Endothelial cell of umbilical vein (primary cell): ENCODE results near the gene THSD7A. TPM values are rescaled to one million over a fixed set of nuclear protein-coding genes. Genes with fewer than 3 reads are reported as not detected.

Experiments used
- BruUV-seq: library from RNA; stranded (reverse); fragments of 400-500 nt; replicated peaks from 2 replicates; lab custom pipeline; 2021; lab: Mats Ljungman, UMichigan
- CTCF ChIA-PET: fragments of 300-600, 350-600 bp; sonication (Branson Sonifier 250); formaldehyde crosslinking; loops from one replicate; lab custom pipeline; 2021; ENCODE audit warnings: antibody characterized with exemption, inconsistent platforms; lab: Charles Lee
- POLR2A ChIA-PET: fragments of 300-600, 350-600 bp; sonication (Branson Sonifier 250); formaldehyde crosslinking; loops from one replicate; lab custom pipeline; 2021; ENCODE audit warnings: antibody characterized with exemption, inconsistent platforms; lab: Charles Lee
- DNase-seq: peaks from one replicate; pipeline ENCODE4 v3.0.0-alpha.2; 2011; ENCODE audit warnings: low read depth, low spot score
- FAIRE-seq: peaks from 2 replicates; lab custom pipeline; 2011; peaks lifted over from hg19 to GRCh38; lab: Jason Lieb, UNC
- H2AFZ ChIP-seq: 2 replicates; pipeline ENCODE4 v1.6.0; 2012; ENCODE audit warnings: low read depth, low read length, control low read depth, inconsistent platforms
- H3K27ac ChIP-seq: 2 replicates; pipeline ENCODE4 v1.5.1; 2011; ENCODE audit warnings: low read depth, mild to moderate bottlenecking, control low read depth, low read length, moderate library complexity; ENCODE audit not compliant: insufficient read depth
- H3K27me3 ChIP-seq, 2 experiments: 2 replicates each; pipeline versions ENCODE4 v1.6.0 to v1.6.1; 2011; ENCODE audit warnings: low read length in 2 of 2, mixed read lengths in 1 of 2; ENCODE audit not compliant: control insufficient read depth in 2 of 2, insufficient read depth in 2 of 2
- H3K36me3 ChIP-seq, 2 experiments: 2 replicates in 1 of 2; 3 replicates in 1 of 2; pipeline ENCODE4 v1.5.1; 2011; ENCODE audit warnings: low read length in 2 of 2, mild to moderate bottlenecking in 1 of 2, moderate library complexity in 1 of 2; ENCODE audit not compliant: control insufficient read depth in 2 of 2, insufficient read depth in 2 of 2; ENCODE audit errors: extremely low read depth in 1 of 2
- H3K4me1 ChIP-seq: 3 replicates; pipeline ENCODE4 v1.5.1; 2011; ENCODE audit warnings: mild to moderate bottlenecking, low read length; ENCODE audit not compliant: control insufficient read depth, insufficient read depth; ENCODE audit errors: extremely low read depth
- H3K4me2 ChIP-seq: 2 replicates; pipeline ENCODE4 v1.6.1; 2011; ENCODE audit warnings: low read length, control low read depth, mixed read lengths; ENCODE audit not compliant: insufficient read depth
- H3K4me3 ChIP-seq, 3 experiments: fragments of 200-600 bp in 1 of 3; sonication (generic), shearing (Covaris generic) in 1 of 3; replicated peaks in 1 of 3; 2 replicates each; pipeline ENCODE4 v1.5.1; 2011 to 2016; ENCODE audit warnings: control low read depth in 3 of 3, low read length in 3 of 3, mild to moderate bottlenecking in 2 of 3, inconsistent platforms in 1 of 3, low read depth in 1 of 3, moderate library complexity in 1 of 3; ENCODE audit not compliant: insufficient read depth in 1 of 3
- H3K79me2 ChIP-seq: 2 replicates; pipeline ENCODE4 v1.6.0; 2012; ENCODE audit warnings: low read length, inconsistent platforms; ENCODE audit not compliant: control insufficient read depth, insufficient read depth
- H3K9ac ChIP-seq: replicated peaks from 2 replicates; pipeline ENCODE3; 2011; ENCODE audit warnings: low read length, control low read depth; ENCODE audit not compliant: insufficient read depth; ENCODE audit errors: extremely low read depth
- H3K9me1 ChIP-seq: replicated peaks from 3 replicates; pipeline ENCODE4 v1.6.0; 2011; ENCODE audit warnings: mild to moderate bottlenecking, low read length; ENCODE audit not compliant: control insufficient read depth, insufficient read depth; ENCODE audit errors: extremely low read depth
- H3K9me3 ChIP-seq: replicated peaks from 2 replicates; pipeline ENCODE4 v1.5.1; 2012; ENCODE audit warnings: low read length, inconsistent platforms; ENCODE audit not compliant: control insufficient read depth, insufficient read depth
- H4K20me1 ChIP-seq: replicated peaks from 2 replicates; pipeline ENCODE3; 2011; ENCODE audit warnings: mild to moderate bottlenecking, low read length; ENCODE audit not compliant: control insufficient read depth, insufficient read depth; ENCODE audit errors: extremely low read depth
- CTCF ChIP-seq, 2 donors: IDR thresholded peaks; 1 replicate in 1 of 2; 2 replicates in 1 of 2; pipeline ENCODE4 v1.5.1; 2011; ENCODE audit warnings: low read length in 2 of 2, mild to moderate bottlenecking in 2 of 2, moderate library complexity in 2 of 2, control low read depth in 1 of 2, inconsistent platforms in 1 of 2, low read depth in 1 of 2; ENCODE audit not compliant: insufficient read depth in 1 of 2; ENCODE audit errors: extremely low read depth in 1 of 2
- EZH2 ChIP-seq: IDR thresholded peaks from 2 replicates; pipeline ENCODE4 v1.6.1; 2012; ENCODE audit warnings: borderline replicate concordance, low read depth, mild to moderate bottlenecking, moderate library complexity, low read length, inconsistent platforms; ENCODE audit not compliant: severe bottlenecking
- FOS ChIP-seq: IDR thresholded peaks from 2 replicates; pipeline ENCODE4 v1.6.1; 2011; ENCODE audit warnings: mild to moderate bottlenecking, low read length, moderate library complexity, borderline replicate concordance; ENCODE audit not compliant: insufficient read depth
- GATA2 ChIP-seq: IDR thresholded peaks from 2 replicates; pipeline ENCODE4 v1.7.0; 2011; ENCODE audit warnings: low read depth, mild to moderate bottlenecking, moderate library complexity, mixed read lengths, low read length; ENCODE audit not compliant: insufficient read length, insufficient read depth
- JUN ChIP-seq: IDR thresholded peaks from 2 replicates; pipeline ENCODE4 v1.6.1; 2011; ENCODE audit warnings: borderline replicate concordance, low read depth; ENCODE audit not compliant: insufficient read length, insufficient read depth
- MYC ChIP-seq: IDR thresholded peaks from one replicate; pipeline ENCODE4 v1.6.1; 2011; ENCODE audit warnings: mild to moderate bottlenecking, low read depth, low read length
- POLR2A ChIP-seq: IDR thresholded peaks from 2 replicates; pipeline ENCODE4 v1.6.1; 2012; ENCODE audit warnings: low read depth, mild to moderate bottlenecking, control low read depth, low read length
- dilution Hi-C: fragments of 300-500 bp; cut with MboI; formaldehyde crosslinking; loops from one replicate; pipeline ENCODE4 v1.15.0; 2019; ENCODE audit warnings: low sequenced_read_pairs; ENCODE audit not compliant: extremely low pct_ligation_motif_present
- intact Hi-C: fragments of 100-400 bp; cut with micrococcal nuclease; formaldehyde crosslinking; loops from one replicate; pipeline ENCODE4 v1.10.0; 2022
- polyA plus RNA-seq, 4 experiments: library from polyadenylated mRNA; depleted of rRNA in 3 of 4; stranded (reverse) in 3 of 4; unstranded in 1 of 4; fragments of >200 nt; gene quantifications; 2 replicates each; pipeline versions ENCODE4 v1.2.1 to v1.2.3, GENCODE V29; 2011 to 2012; ENCODE audit warnings: missing spikeins in 1 of 4
- total RNA-seq: library from RNA; stranded (reverse); gene quantifications from 2 replicates; pipeline ENCODE4 v1.2.3, GENCODE V29; 2021

THSD7A gene
- total and polyA plus RNA-seq, 2 donors (not counting 3 experiments of a cell fraction or from before 2014, with no cell fraction given): 3.3 to 12.7 TPM

GRCh38 chr7:11527707-11528106, 304.3 kb downstream of the THSD7A start:
- no peak overlapping the region for H3K27ac ChIP-seq
- no TSS peak for BruUV-seq
- no peak overlapping the region for H3K4me3 ChIP-seq
- no peaks in the 10 kb centered on the region for H3K4me1 ChIP-seq
- DNase-seq (no peak), FAIRE-seq (no peak)
- dilution Hi-C loops (no loop called here), intact Hi-C loops (no loop called here)
- TF ChIP-seq MYC: no peak
- no peak for TF ChIP-seq CTCF (IDR thresholded peaks at IDR 0.05; ENCODE audit: extremely low read depth in 1 of 2, insufficient read depth in 1 of 2, low read depth in 1 of 2, low read length in 2 of 2)
- no peak for TF ChIP-seq JUN
- TF ChIP-seq POLR2A: no peak
- no peak for TF ChIP-seq GATA2
- TF ChIP-seq EZH2: no peak
- TF ChIP-seq FOS: no peak
- no peaks in the 10 kb centered on the region for H3K36me3 ChIP-seq
- no peak overlapping the region for H2AFZ ChIP-seq
- no peaks in the 10 kb centered on the region for H3K79me2 ChIP-seq
- no peaks in the 10 kb centered on the region for H3K27me3 ChIP-seq
- no peak overlapping the region for H3K9ac ChIP-seq
- H3K9me3 ChIP-seq: no peaks in the 10 kb centered on the region
- H4K20me1 ChIP-seq: no peaks in the 10 kb centered on the region
- ChIA-PET CTCF (interaction anchor here (1.5 to 2.5 kb wide), 3 partner anchors 8 to 287 kb away, joined by 3 to 8 read pairs (median 4); no protein-coding TSS in a partner anchor), POLR2A (no interaction called here)
- no peak overlapping the region for H3K4me2 ChIP-seq
- H3K9me1 ChIP-seq: no peaks in the 10 kb centered on the region
